K562 (cell line): ENCODE data around the gene TMEM192. TPM values are rescaled to one million over a fixed set of nuclear protein-coding genes. Genes with fewer than 3 reads are reported as not detected.
A peak's percentile ranks its signal among the peaks of the same experiment; 100 is the strongest.

ENCODE experiments used
- ATAC-seq: fragments of 200-7000 bp; cut with Tn5 transposase; 3 replicates; pipeline ENCODE4 v1.9.1; 2020; ENCODE audit warnings: moderate library complexity
- BruUV-seq: library from RNA; stranded (reverse); fragments of 400-500 nt; replicated peaks from 2 replicates; lab custom pipeline; 2021; lab: Mats Ljungman, UMichigan
- CTCF ChIA-PET: fragments of 300-600 bp; formaldehyde crosslinking; extraction: SDS; loops from one replicate; lab custom pipeline; 2021; ENCODE audit warnings: low intra/inter-chr PET ratio; lab: Yijun Ruan, JAX
- POLR2A ChIA-PET: fragments of 300-600, 350-650 bp; sonication (Branson Sonifier 250); formaldehyde crosslinking; extraction: SDS; loops from one replicate; lab custom pipeline; 2021; ENCODE audit warnings: antibody characterized with exemption, inconsistent platforms; lab: Yijun Ruan, JAX
- DNase-seq, 4 experiments: peaks; one replicate each; pipeline versions ENCODE4 v3.0.0 to v3.0.0-alpha.2; 2011 to 2018; ENCODE audit warnings: low spot score in 3 of 4, mixed read lengths in 3 of 4; ENCODE audit errors: extremely low read depth in 1 of 4
- FAIRE-seq: peaks from 2 replicates; lab custom pipeline; 2011; peaks lifted over from hg19 to GRCh38; lab: Jason Lieb, UNC
- H2AFZ ChIP-seq: 2 replicates; pipeline ENCODE4 v1.6.0; 2011; ENCODE audit warnings: low read depth, low read length, control low read depth, inconsistent platforms
- H3K27ac ChIP-seq: fragments of 200-600 bp; 3 replicates; pipeline ENCODE4 v1.8.0; 2011; ENCODE audit warnings: low read depth, mild to moderate bottlenecking, control low read depth, inconsistent platforms, low read length, moderate library complexity, mixed read lengths; ENCODE audit errors: extremely low read depth
- H3K27me3 ChIP-seq, 2 experiments: fragments of 300-600 bp in 1 of 2; 2 replicates in 1 of 2; 3 replicates in 1 of 2; pipeline versions ENCODE4 v1.6.0 to v1.8.0; 2011; ENCODE audit warnings: inconsistent platforms in 2 of 2, low read length in 2 of 2, mild to moderate bottlenecking in 1 of 2, mixed read lengths in 1 of 2, moderate library complexity in 1 of 2; ENCODE audit not compliant: control insufficient read depth in 2 of 2, insufficient read depth in 2 of 2
- H3K36me3 ChIP-seq: fragments of 300-600 bp; 3 replicates; pipeline ENCODE4 v1.8.0; 2011; ENCODE audit warnings: mild to moderate bottlenecking, low read length, inconsistent platforms; ENCODE audit not compliant: control insufficient read depth, insufficient read depth
- H3K4me1 ChIP-seq, 2 experiments: fragments of 200-600 bp in 1 of 2; replicated peaks in 1 of 2; 2 replicates in 1 of 2; 3 replicates in 1 of 2; pipeline versions ENCODE4 v1.5.1 to v1.8.0; 2011; ENCODE audit warnings: inconsistent platforms in 2 of 2, low read length in 2 of 2, mild to moderate bottlenecking in 1 of 2, mixed read lengths in 1 of 2, moderate library complexity in 1 of 2; ENCODE audit not compliant: control insufficient read depth in 2 of 2, insufficient read depth in 2 of 2
- H3K4me2 ChIP-seq: 2 replicates; pipeline ENCODE4 v1.6.1; 2011; ENCODE audit warnings: low read length, control low read depth, inconsistent platforms, mixed read lengths; ENCODE audit not compliant: insufficient read depth
- H3K4me3 ChIP-seq: fragments of 200-600 bp; sonication (generic), shearing (Covaris generic); 2 replicates; pipeline ENCODE4 v1.5.1; 2016; ENCODE audit warnings: control low read depth, inconsistent platforms
- H3K79me2 ChIP-seq: fragments of 200-600 bp; 3 replicates; pipeline ENCODE4 v1.8.0; 2011; ENCODE audit warnings: low read length, inconsistent platforms; ENCODE audit not compliant: control insufficient read depth, insufficient read depth
- H3K9ac ChIP-seq, 2 experiments: 2 replicates each; pipeline versions ENCODE4 v1.6.0 to v1.6.1; 2011; ENCODE audit warnings: low read depth in 2 of 2, low read length in 2 of 2, control low read depth in 1 of 2, inconsistent platforms in 1 of 2, mild to moderate bottlenecking in 1 of 2, mixed read lengths in 1 of 2; ENCODE audit not compliant: insufficient read depth in 1 of 2
- H3K9me1 ChIP-seq: one replicate; pipeline ENCODE4 v1.6.0; 2011; ENCODE audit warnings: inconsistent platforms, mild to moderate bottlenecking, low read length, moderate library complexity; ENCODE audit not compliant: control insufficient read depth, insufficient read depth
- H3K9me3 ChIP-seq: replicated peaks from 2 replicates; pipeline ENCODE4 v1.5.1; 2011; ENCODE audit warnings: low read depth, low read length, inconsistent platforms; ENCODE audit not compliant: control insufficient read depth, insufficient read depth
- H4K20me1 ChIP-seq: replicated peaks from 2 replicates; pipeline ENCODE4 v1.6.1; 2011; ENCODE audit warnings: low read length, inconsistent platforms, mixed read lengths; ENCODE audit not compliant: control insufficient read depth, insufficient read depth
- CREB1 ChIP-seq, 2 experiments: sonication (generic) in 1 of 2; formaldehyde crosslinking in 1 of 2; IDR thresholded peaks; 2 replicates each; pipeline versions ENCODE4 v1.6.1 to v1.8.0; 2012 to 2022; ENCODE audit warnings: inconsistent platforms in 1 of 2, mild to moderate bottlenecking in 1 of 2, missing genetic modification reagents in 1 of 2, moderate library complexity in 1 of 2
- ESRRB ChIP-seq: fragments of 250-450 bp; sonication (Bioruptor Pico); IDR thresholded peaks from 2 replicates; pipeline ENCODE4 v1.5.0; 2020; ENCODE audit warnings: mild to moderate bottlenecking, moderate library complexity, borderline replicate concordance
- JUND ChIP-seq, 2 experiments: IDR thresholded peaks; 2 replicates in 1 of 2; 3 replicates in 1 of 2; pipeline ENCODE4 v1.6.1; 2011; ENCODE audit warnings: borderline replicate concordance in 2 of 2, low read depth in 2 of 2, low read length in 2 of 2, improper control_type of control experiment in 1 of 2, missing biosample characterization in 1 of 2, missing genetic modification characterization in 1 of 2, missing genetic modification reagents in 1 of 2
- KAT7 ChIP-seq: sonication (generic); formaldehyde crosslinking; IDR thresholded peaks from 2 replicates; pipeline ENCODE4 v1.8.0; 2022; ENCODE audit warnings: missing genetic modification reagents, mild to moderate bottlenecking, borderline replicate concordance
- ZKSCAN3 ChIP-seq: fragments of 250-450 bp; sonication (Bioruptor Pico); IDR thresholded peaks from 2 replicates; pipeline ENCODE4 v1.4.0; 2020
- WGBS: fragments of 100-300 bp; shearing (Covaris generic); methylation state at CpG from one replicate; pipeline ENCODE4 v1.1.6; 2016; ENCODE audit warnings: low coverage, mixed read lengths; ENCODE audit not compliant: insufficient coverage; ENCODE audit errors: missing lambda C conversion rate; 5-methylcytosine and 5-hydroxymethylcytosine counted together
- in situ Hi-C: fragments of 300-500 bp; cut with MboI; formaldehyde crosslinking; loops from 4 replicates; pipeline ENCODE4 v1.15.0; 2018; ENCODE audit warnings: inconsistent platforms, mixed read lengths
- intact Hi-C: fragments of 100-400 bp; cut with micrococcal nuclease; formaldehyde crosslinking; loops from 2 replicates; pipeline ENCODE4 v1.14.2; 2022
- polyA plus RNA-seq, 8 experiments: library from polyadenylated mRNA; depleted of rRNA in 4 of 8; stranded (reverse) in 5 of 8; unstranded in 3 of 8; fragments of >200 nt; fragmentation: Nextera tagmentation in 2 of 8; fragmentation: Illumina TruSeq in 1 of 8; extraction: Ambion mirVana in 2 of 8; extraction: Trizol in 1 of 8; gene quantifications; 2 replicates each; pipeline versions ENCODE4 v1.2.1 to v1.2.3, GENCODE V29; 2011 to 2014; ENCODE audit warnings: inconsistent platforms in 1 of 8, missing spikeins in 1 of 8
- total RNA-seq, 7 experiments: library from RNA; depleted of rRNA in 6 of 7; stranded (reverse); fragments of >200 nt in 6 of 7; fragmentation: Illumina TruSeq in 2 of 7; extraction: Trizol in 2 of 7; gene quantifications; 2 replicates each; pipeline versions ENCODE4 v1.2.1 to v1.2.3, GENCODE V29; 2011 to 2021; ENCODE audit warnings: low replicate concordance in 1 of 7
- TF ChIP-seq, protein P1 (sequence below), 2 experiments: fragments of 450-650 bp; formaldehyde crosslinking in 1 of 2; IDR thresholded peaks; 2 replicates each; pipeline versions ENCODE4 v1.4.0 to v1.6.1; 2014 to 2020; ENCODE audit warnings: mild to moderate bottlenecking in 2 of 2, borderline replicate concordance in 1 of 2, low read depth in 1 of 2
- TF ChIP-seq, protein P2 (sequence below), 3 experiments: IDR thresholded peaks in 2 of 3; conservative IDR thresholded peaks in 1 of 3; 2 replicates each; pipeline ENCODE4 v1.5.1; 2011 to 2012; ENCODE audit warnings: low read length in 3 of 3, mild to moderate bottlenecking in 3 of 3, control low read depth in 2 of 3, improper control_type of control experiment in 1 of 3, inconsistent platforms in 1 of 3, low read depth in 1 of 3, mixed read lengths in 1 of 3, moderate library complexity in 1 of 3; ENCODE audit not compliant: insufficient read depth in 2 of 3

Gene TMEM192
- total and polyA plus RNA-seq, 9 of the 15 experiments (the other 6 are each of a cell fraction or from before 2014, with no cell fraction given) = 4.4 to 28.5 (median 13.3) TPM

DNA sequence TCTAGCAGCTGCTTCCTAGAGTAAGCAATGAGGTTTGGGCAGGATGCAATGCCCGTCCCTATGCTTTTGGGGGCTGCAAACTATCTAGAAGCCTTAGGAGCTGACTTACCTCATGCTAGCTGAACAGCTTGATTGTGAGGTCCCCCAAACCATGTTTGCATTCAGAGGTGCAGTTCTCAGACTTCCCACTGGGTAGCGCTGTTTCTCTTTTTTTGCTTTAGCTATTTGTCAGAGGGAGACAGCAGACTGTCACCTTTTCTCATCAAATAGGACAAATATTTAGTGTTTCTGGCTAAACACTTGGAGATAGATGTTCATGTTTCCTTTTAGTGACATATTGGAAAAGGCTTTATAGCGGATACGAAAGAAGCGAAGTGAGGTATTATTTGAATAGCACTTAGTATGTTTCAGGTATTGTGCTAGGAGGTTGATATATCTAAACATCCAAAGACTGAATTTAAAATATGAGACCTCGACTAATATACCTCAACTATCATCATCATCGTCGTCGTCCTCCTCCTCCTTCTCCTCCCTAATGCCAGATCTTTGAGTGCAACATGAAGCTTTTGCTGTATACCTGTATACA, 18.7 kb upstream of the TMEM192 start:
- Histone ChIP-seq H3K27me3 (peaks cover 0 to 9% of the 10 kb centered on the region in 2 experiments; a peak in 2 of 5 replicates), H3K27ac (no peak overlapping the region), H3K9me3 (no peaks in the 10 kb centered on the region), H4K20me1 (no peaks in the 10 kb centered on the region), H3K4me1 (no peaks in the 10 kb centered on the region), H2AFZ (no peak overlapping the region), H3K4me2 (no peak overlapping the region), H3K9ac (no peak overlapping the region), H3K4me3 (no peak overlapping the region), H3K79me2 (no peaks in the 10 kb centered on the region), H3K36me3 (no peaks in the 10 kb centered on the region), H3K9me1 (no peaks in the 10 kb centered on the region)
- DNase-seq (peak; percentile 52 to 73 (median 59)), FAIRE-seq (peak; percentile 86), ATAC-seq (peak; percentile 93)
- WGBS = 0% methylated on average over 9 of the region's 9 CpGs
- no TSS peak for BruUV-seq
- ChIA-PET POLR2A (no interaction called here), CTCF (interaction anchor here (3.4 kb wide), 1 partner anchor 333 kb away, joined by 28 read pairs; no protein-coding TSS in a partner anchor)
- in situ Hi-C loops (loop anchor here (5.0 to 25.0 kb wide), 2 partner anchors 331 to 956 kb away; no protein-coding TSS in a partner anchor), intact Hi-C loops (loop anchor here (1.0 to 5.0 kb wide), 6 partner anchors 211 to 956 kb away; no protein-coding TSS in a partner anchor)
- TF ChIP-seq, protein P1, sequence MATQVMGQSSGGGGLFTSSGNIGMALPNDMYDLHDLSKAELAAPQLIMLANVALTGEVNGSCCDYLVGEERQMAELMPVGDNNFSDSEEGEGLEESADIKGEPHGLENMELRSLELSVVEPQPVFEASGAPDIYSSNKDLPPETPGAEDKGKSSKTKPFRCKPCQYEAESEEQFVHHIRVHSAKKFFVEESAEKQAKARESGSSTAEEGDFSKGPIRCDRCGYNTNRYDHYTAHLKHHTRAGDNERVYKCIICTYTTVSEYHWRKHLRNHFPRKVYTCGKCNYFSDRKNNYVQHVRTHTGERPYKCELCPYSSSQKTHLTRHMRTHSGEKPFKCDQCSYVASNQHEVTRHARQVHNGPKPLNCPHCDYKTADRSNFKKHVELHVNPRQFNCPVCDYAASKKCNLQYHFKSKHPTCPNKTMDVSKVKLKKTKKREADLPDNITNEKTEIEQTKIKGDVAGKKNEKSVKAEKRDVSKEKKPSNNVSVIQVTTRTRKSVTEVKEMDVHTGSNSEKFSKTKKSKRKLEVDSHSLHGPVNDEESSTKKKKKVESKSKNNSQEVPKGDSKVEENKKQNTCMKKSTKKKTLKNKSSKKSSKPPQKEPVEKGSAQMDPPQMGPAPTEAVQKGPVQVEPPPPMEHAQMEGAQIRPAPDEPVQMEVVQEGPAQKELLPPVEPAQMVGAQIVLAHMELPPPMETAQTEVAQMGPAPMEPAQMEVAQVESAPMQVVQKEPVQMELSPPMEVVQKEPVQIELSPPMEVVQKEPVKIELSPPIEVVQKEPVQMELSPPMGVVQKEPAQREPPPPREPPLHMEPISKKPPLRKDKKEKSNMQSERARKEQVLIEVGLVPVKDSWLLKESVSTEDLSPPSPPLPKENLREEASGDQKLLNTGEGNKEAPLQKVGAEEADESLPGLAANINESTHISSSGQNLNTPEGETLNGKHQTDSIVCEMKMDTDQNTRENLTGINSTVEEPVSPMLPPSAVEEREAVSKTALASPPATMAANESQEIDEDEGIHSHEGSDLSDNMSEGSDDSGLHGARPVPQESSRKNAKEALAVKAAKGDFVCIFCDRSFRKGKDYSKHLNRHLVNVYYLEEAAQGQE (IDR thresholded peaks at IDR 0.05; ENCODE audit: borderline replicate concordance) = peak; percentile 84
- TF ChIP-seq, protein P1 (CRISPR knock-in tag; IDR thresholded peaks at IDR 0.05; ENCODE audit: low read depth) = no peak
- TF ChIP-seq, protein P2, sequence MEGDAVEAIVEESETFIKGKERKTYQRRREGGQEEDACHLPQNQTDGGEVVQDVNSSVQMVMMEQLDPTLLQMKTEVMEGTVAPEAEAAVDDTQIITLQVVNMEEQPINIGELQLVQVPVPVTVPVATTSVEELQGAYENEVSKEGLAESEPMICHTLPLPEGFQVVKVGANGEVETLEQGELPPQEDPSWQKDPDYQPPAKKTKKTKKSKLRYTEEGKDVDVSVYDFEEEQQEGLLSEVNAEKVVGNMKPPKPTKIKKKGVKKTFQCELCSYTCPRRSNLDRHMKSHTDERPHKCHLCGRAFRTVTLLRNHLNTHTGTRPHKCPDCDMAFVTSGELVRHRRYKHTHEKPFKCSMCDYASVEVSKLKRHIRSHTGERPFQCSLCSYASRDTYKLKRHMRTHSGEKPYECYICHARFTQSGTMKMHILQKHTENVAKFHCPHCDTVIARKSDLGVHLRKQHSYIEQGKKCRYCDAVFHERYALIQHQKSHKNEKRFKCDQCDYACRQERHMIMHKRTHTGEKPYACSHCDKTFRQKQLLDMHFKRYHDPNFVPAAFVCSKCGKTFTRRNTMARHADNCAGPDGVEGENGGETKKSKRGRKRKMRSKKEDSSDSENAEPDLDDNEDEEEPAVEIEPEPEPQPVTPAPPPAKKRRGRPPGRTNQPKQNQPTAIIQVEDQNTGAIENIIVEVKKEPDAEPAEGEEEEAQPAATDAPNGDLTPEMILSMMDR (IDR thresholded peaks at IDR 0.05 in 2 of 3, conservative IDR thresholded peaks at IDR 0.05 in 1 of 3; ENCODE audit: insufficient read depth in 2 of 3, low read depth in 1 of 3, low read length in 3 of 3) = peak; percentile 67 to 89 (median 87)
- TF ChIP-seq ZKSCAN3 (CRISPR knock-in tag) = no peak
- no peak for TF ChIP-seq CREB1 (IDR thresholded peaks at IDR 0.05)
- no peak for TF ChIP-seq CREB1 (CRISPR knock-in tag; IDR thresholded peaks at IDR 0.05)
- TF ChIP-seq ESRRB = no peak
- no peak for TF ChIP-seq KAT7 (CRISPR knock-in tag)
- peak; percentile 38; the same call in 1 of the 2 replicates for TF ChIP-seq JUND (IDR thresholded peaks at IDR 0.05; ENCODE audit: borderline replicate concordance, low read depth, low read length)
- no peak for TF ChIP-seq JUND (tag; IDR thresholded peaks at IDR 0.05; ENCODE audit: borderline replicate concordance, low read depth, low read length)
